Mesenchymal stem cell (in vitro differentiated cells and primary cell): Measurements from ENCODE around the gene SKIDA1.

ENCODE experiments used
- DNase-seq: peaks from one replicate; pipeline ENCODE4 v3.0.0-alpha.2; 2013
- H2AFZ ChIP-seq: one replicate; pipeline ENCODE4 v1.6.1; 2013; ENCODE audit warnings: low read depth, mild to moderate bottlenecking, control low read depth, inconsistent platforms, low read length, moderate library complexity
- H2AK5ac ChIP-seq: 2 replicates; pipeline ENCODE4 v1.6.1; 2013; ENCODE audit warnings: low read length, moderate library complexity, mild to moderate bottlenecking, inconsistent platforms; ENCODE audit not compliant: severe bottlenecking
- H2BK120ac ChIP-seq: one replicate; pipeline ENCODE4 v1.6.1; 2013; ENCODE audit warnings: low read depth, mild to moderate bottlenecking, inconsistent platforms, low read length, moderate library complexity
- H2BK12ac ChIP-seq, 2 experiments: one replicate each; pipeline ENCODE4 v1.6.1; 2013; ENCODE audit warnings: inconsistent platforms in 2 of 2, low read length in 2 of 2, mild to moderate bottlenecking in 2 of 2, moderate library complexity in 2 of 2, control low read depth in 1 of 2
- H2BK15ac ChIP-seq: one replicate; pipeline ENCODE4 v1.6.1; 2013; ENCODE audit warnings: mild to moderate bottlenecking, low read depth, inconsistent platforms; ENCODE audit not compliant: poor library complexity, severe bottlenecking
- H2BK5ac ChIP-seq: 2 replicates; pipeline ENCODE4 v1.6.1; 2013; ENCODE audit warnings: low read depth, mild to moderate bottlenecking, low read length, control low read depth, inconsistent platforms; ENCODE audit not compliant: poor library complexity, severe bottlenecking
- H3K14ac ChIP-seq, 2 experiments: one replicate each; pipeline ENCODE4 v1.6.1; 2013; ENCODE audit warnings: inconsistent platforms in 2 of 2, low read length in 2 of 2, control low read depth in 1 of 2, mild to moderate bottlenecking in 1 of 2, moderate library complexity in 1 of 2
- H3K18ac ChIP-seq, 2 experiments: one replicate each; pipeline ENCODE4 v1.6.1; 2013; ENCODE audit warnings: inconsistent platforms in 2 of 2, low read length in 2 of 2, control low read depth in 1 of 2, low read depth in 1 of 2, mild to moderate bottlenecking in 1 of 2
- H3K23ac ChIP-seq, 2 experiments: one replicate each; pipeline ENCODE4 v1.6.1; 2013; ENCODE audit warnings: inconsistent platforms in 2 of 2, low read length in 2 of 2, mild to moderate bottlenecking in 2 of 2, moderate library complexity in 2 of 2, control low read depth in 1 of 2
- H3K27ac ChIP-seq: 2 replicates; pipeline ENCODE4 v1.5.1; 2013; ENCODE audit warnings: mild to moderate bottlenecking, moderate library complexity, low read length, control low read depth, inconsistent platforms; ENCODE audit not compliant: poor library complexity, severe bottlenecking
- H3K27me3 ChIP-seq, 2 experiments: 2 replicates each; pipeline versions ENCODE4 v1.6.1 to v1.7.0; 2013; ENCODE audit warnings: low read length in 2 of 2, mild to moderate bottlenecking in 2 of 2, moderate library complexity in 2 of 2, control low read depth in 1 of 2, inconsistent platforms in 1 of 2; ENCODE audit not compliant: control insufficient read depth in 1 of 2, insufficient read depth in 1 of 2
- H3K36me3 ChIP-seq, 2 experiments: 2 replicates each; pipeline versions ENCODE4 v1.6.1 to v1.7.0; 2013; ENCODE audit warnings: low read length in 2 of 2, control low read depth in 1 of 2, inconsistent platforms in 1 of 2, low read depth in 1 of 2, mild to moderate bottlenecking in 1 of 2; ENCODE audit not compliant: insufficient read depth in 2 of 2, control insufficient read depth in 1 of 2
- H3K4ac ChIP-seq, 2 experiments: one replicate each; pipeline ENCODE4 v1.6.1; 2013; ENCODE audit warnings: inconsistent platforms in 2 of 2, low read length in 2 of 2, mild to moderate bottlenecking in 2 of 2, moderate library complexity in 2 of 2, control low read depth in 1 of 2, low read depth in 1 of 2
- H3K4me1 ChIP-seq: 2 replicates; pipeline ENCODE4 v1.6.1; 2013; ENCODE audit warnings: low read depth, low read length, control low read depth; ENCODE audit not compliant: control insufficient read depth, insufficient read depth
- H3K4me2 ChIP-seq: 2 replicates; pipeline ENCODE4 v1.6.1; 2013; ENCODE audit warnings: low read length, mild to moderate bottlenecking, inconsistent platforms; ENCODE audit not compliant: poor library complexity, severe bottlenecking
- H3K4me3 ChIP-seq, 2 experiments: 2 replicates each; pipeline versions ENCODE4 v1.5.1 to v1.7.0; 2013; ENCODE audit warnings: low read length in 2 of 2, mild to moderate bottlenecking in 2 of 2, control low read depth in 1 of 2, low read depth in 1 of 2; ENCODE audit not compliant: insufficient read depth in 1 of 2
- H3K79me1 ChIP-seq: replicated peaks from 2 replicates; pipeline ENCODE4 v1.6.1; 2013; ENCODE audit warnings: mild to moderate bottlenecking, control low read depth, low read length, inconsistent platforms; ENCODE audit not compliant: poor library complexity, severe bottlenecking
- H3K9ac ChIP-seq: 2 replicates; pipeline ENCODE4 v1.7.0; 2013; ENCODE audit warnings: mild to moderate bottlenecking, low read length, moderate library complexity
- H3K9me3 ChIP-seq: 2 replicates; pipeline ENCODE4 v1.7.0; 2013; ENCODE audit warnings: mild to moderate bottlenecking, low read length; ENCODE audit not compliant: control insufficient read depth
- H4K8ac ChIP-seq: one replicate; pipeline ENCODE4 v1.6.1; 2013; ENCODE audit warnings: inconsistent platforms, mild to moderate bottlenecking, low read length, moderate library complexity
- H4K91ac ChIP-seq: one replicate; pipeline ENCODE4 v1.6.1; 2013; ENCODE audit warnings: mild to moderate bottlenecking, low read length, inconsistent platforms
- WGBS: methylation state at CpG from one replicate; pipeline ENCODE4 v1.1.7; 2013; ENCODE audit warnings: mixed read lengths; 5-methylcytosine and 5-hydroxymethylcytosine counted together

The SKIDA1 gene

DNA sequence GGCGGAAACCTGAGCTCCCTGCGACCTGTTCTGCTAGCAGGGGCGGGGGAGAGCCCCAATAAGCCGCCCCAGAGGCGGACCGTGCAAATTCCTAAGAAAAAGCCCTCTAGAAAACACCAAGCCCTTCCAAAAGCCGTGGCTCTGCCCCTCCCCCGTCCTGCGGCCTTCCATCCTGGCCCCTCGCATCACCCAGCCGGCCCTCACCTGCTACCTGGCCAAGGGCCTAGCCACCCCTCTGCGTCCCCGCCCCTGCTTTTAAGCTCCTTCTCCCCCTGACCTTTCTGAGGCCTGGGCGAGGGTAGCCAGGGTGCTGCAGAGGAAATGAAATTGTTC lies 24.9 kb downstream of the SKIDA1 start:
- Histone ChIP-seq H4K8ac (peak overlapping the region; percentile 93), H3K4me2 (peak overlapping the region; percentile 78), H3K14ac (peak overlapping the region in 1 of 2 experiments; percentile 58), H3K4me3 (peak overlapping the region in 1 of 2 experiments; percentile 36), H3K4ac (peak overlapping the region; percentile 56 to 73), H3K23ac (peak overlapping the region in 1 of 2 experiments; percentile 77), H3K9me3 (no peaks in the 10 kb centered on the region), H2BK15ac (peak overlapping the region; percentile 92), H3K9ac (no peak overlapping the region), H3K36me3 (no peaks in the 10 kb centered on the region), H2AK5ac (no peak overlapping the region), H3K18ac (peak overlapping the region; percentile 26 to 92), H3K79me1 (peaks cover 1% of the 10 kb centered on the region), H2BK120ac (peak overlapping the region; percentile 73), H3K27ac (no peak overlapping the region), H3K4me1 (peaks cover 15% of the 10 kb centered on the region), H2AFZ (peak overlapping the region; percentile 32), H2BK5ac (peak overlapping the region; percentile 49), H2BK12ac (peak overlapping the region in 1 of 2 experiments; percentile 68), H4K91ac (peak overlapping the region; percentile 36), H3K27me3 (no peaks in the 10 kb centered on the region)
- 12% methylated on average over 12 of the region's 14 CpGs for WGBS
- DNase-seq, result no peak

- WGBS, result 7% methylated on average over 70 of the region's 72 CpGs
- H4K91ac ChIP-seq, result peak overlapping the region; percentile 67
- H2AK5ac ChIP-seq, result no peak overlapping the region
- no peak overlapping the region for H3K27ac ChIP-seq
- H3K9me3 ChIP-seq, result no peaks in the 10 kb centered on the region
- H2BK15ac ChIP-seq, result peak overlapping the region; percentile 92
- H3K18ac ChIP-seq, result peak overlapping the region; percentile 26 to 92
- peak overlapping the region; percentile 78 for H3K4me2 ChIP-seq
- peak overlapping the region; percentile 56 to 73 for H3K4ac ChIP-seq
- H3K9ac ChIP-seq, result no peak overlapping the region
- H3K79me1 ChIP-seq, result peaks cover 4% of the 10 kb centered on the region
- peak overlapping the region in 1 of 2 experiments; percentile 54 for H3K23ac ChIP-seq
- H2BK5ac ChIP-seq, result no peak overlapping the region
- peak overlapping the region; percentile 66 to 67 for H2BK12ac ChIP-seq
- H4K8ac ChIP-seq, result peak overlapping the region; percentile 93
- DNase-seq, result peak; percentile 61
- peaks cover 15% of the 10 kb centered on the region for H3K4me1 ChIP-seq
- H2BK120ac ChIP-seq, result peak overlapping the region; percentile 73
- no peaks in the 10 kb centered on the region for H3K27me3 ChIP-seq
- H3K4me3 ChIP-seq, result peak overlapping the region in 1 of 2 experiments; percentile 36
- no peak overlapping the region for H3K14ac ChIP-seq
- no peaks in the 10 kb centered on the region for H3K36me3 ChIP-seq
- peak overlapping the region; percentile 55 for H2AFZ ChIP-seq
These were observed 25.5 kb downstream of the SKIDA1 start for GRCh38 chr10:21499701-21500577.

- H3K4me2 ChIP-seq, result no peak overlapping the region
These were observed 26.5 kb downstream of the SKIDA1 start for GRCh38 chr10:21498986-21499385.

DNA sequence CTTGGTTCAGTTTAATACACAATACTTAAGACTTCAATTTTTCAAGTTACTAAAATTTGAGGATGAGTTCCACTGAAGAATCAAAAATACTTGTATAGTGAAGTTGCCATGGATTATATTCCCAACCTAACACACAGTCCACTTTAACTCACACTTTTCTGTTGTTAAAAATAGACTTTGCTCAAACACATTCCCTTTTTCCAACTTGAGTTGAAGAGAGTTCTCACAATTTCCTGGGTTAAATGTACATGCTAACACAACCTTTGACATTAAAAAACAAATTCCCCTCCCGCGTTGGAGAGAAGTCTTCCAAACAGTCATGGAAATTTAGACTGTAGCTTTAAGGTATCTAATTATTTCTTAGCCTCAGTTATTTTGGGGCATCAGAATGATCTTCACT lies 27.1 kb downstream of the SKIDA1 start:
- Histone ChIP-seq H2BK12ac (no peak overlapping the region), H2AFZ (no peak overlapping the region), H3K18ac (no peak overlapping the region), H2AK5ac (no peak overlapping the region), H3K23ac (no peak overlapping the region), H3K27me3 (no peaks in the 10 kb centered on the region), H2BK120ac (no peak overlapping the region), H4K8ac (no peak overlapping the region), H4K91ac (no peak overlapping the region), H2BK15ac (no peak overlapping the region), H3K79me1 (peaks cover 4% of the 10 kb centered on the region), H3K27ac (no peak overlapping the region), H3K36me3 (no peaks in the 10 kb centered on the region), H3K4me1 (peaks cover 23% of the 10 kb centered on the region), H3K9ac (no peak overlapping the region), H3K4me3 (no peak overlapping the region), H3K14ac (no peak overlapping the region), H3K4me2 (no peak overlapping the region), H3K4ac (no peak overlapping the region), H2BK5ac (no peak overlapping the region), H3K9me3 (no peaks in the 10 kb centered on the region)
- no CpG with 5 or more reads among the region's 2 CpGs for WGBS
- DNase-seq, result no peak

More at GRCh38 chr10:21498986-21499385, 26.5 kb downstream of the SKIDA1 start:
- no peak overlapping the region for H3K9ac ChIP-seq
- no peak for DNase-seq
- no peak overlapping the region for H2BK5ac ChIP-seq
- 72% methylated on average over 4 of the region's 8 CpGs for WGBS
- H2AK5ac ChIP-seq, result no peak overlapping the region
- H3K18ac ChIP-seq, result no peak overlapping the region
- no peak overlapping the region for H2AFZ ChIP-seq
- H3K27me3 ChIP-seq, result no peaks in the 10 kb centered on the region
- H3K4ac ChIP-seq, result no peak overlapping the region
- no peak overlapping the region for H4K8ac ChIP-seq
- no peak overlapping the region for H2BK15ac ChIP-seq
- no peak overlapping the region for H4K91ac ChIP-seq
- H3K27ac ChIP-seq, result no peak overlapping the region
- peaks cover 23% of the 10 kb centered on the region for H3K4me1 ChIP-seq
- no peak overlapping the region for H2BK12ac ChIP-seq
- no peaks in the 10 kb centered on the region for H3K9me3 ChIP-seq
- no peak overlapping the region for H2BK120ac ChIP-seq
- peaks cover 4% of the 10 kb centered on the region for H3K79me1 ChIP-seq
- H3K36me3 ChIP-seq, result no peaks in the 10 kb centered on the region
- H3K14ac ChIP-seq, result no peak overlapping the region
- H3K23ac ChIP-seq, result no peak overlapping the region
- H3K4me3 ChIP-seq, result no peak overlapping the region
